Breast epithelium (tissue), 3 donors: Measurements from ENCODE around the gene PFKP.

Source experiments
- CTCF ChIP-seq, 3 donors: fragments of 450-650 bp; IDR thresholded peaks; one replicate each; pipeline ENCODE4 v1.5.1; 2016 to 2017; ENCODE audit warnings: antibody characterized with exemption in 3 of 3, mild to moderate bottlenecking in 3 of 3, moderate library complexity in 3 of 3
- POLR2A ChIP-seq: fragments of 450-650 bp; IDR thresholded peaks from one replicate; pipeline ENCODE4 v1.6.1; 2016; ENCODE audit warnings: antibody characterized with exemption, mild to moderate bottlenecking, moderate library complexity
- POLR2AphosphoS5 ChIP-seq, 3 donors: sonication (generic); formaldehyde crosslinking; IDR thresholded peaks; one replicate each; pipeline ENCODE4 v1.6.1; 2017; ENCODE audit warnings: antibody characterized with exemption in 3 of 3

- TF ChIP-seq CTCF (IDR thresholded peaks at IDR 0.05): no peak
- TF ChIP-seq POLR2AphosphoS5 (IDR thresholded peaks at IDR 0.05): no peak
- no peak for TF ChIP-seq POLR2A
Observed at GRCh38 chr10:3136336-3136735, 69.0 kb downstream of the PFKP start.
